Prostate gland (tissue), 2 donors: Measurements from ENCODE around the gene NAA60.

Experiments
- POLR2AphosphoS5 ChIP-seq: sonication (generic); formaldehyde crosslinking; IDR thresholded peaks from one replicate; pipeline ENCODE4 v1.6.1; 2017; ENCODE audit warnings: antibody characterized with exemption
- TF ChIP-seq, protein P1 (sequence below), 4 experiments: fragments of 200-600 bp in 2 of 4; fragments of 450-650 bp in 2 of 4; sonication (generic) in 2 of 4; IDR thresholded peaks; 1 replicate in 3 of 4; 2 replicates in 1 of 4; pipeline ENCODE4 v1.5.1; 2016 to 2019; ENCODE audit warnings: antibody characterized with exemption in 4 of 4, mild to moderate bottlenecking in 2 of 4, moderate library complexity in 2 of 4

DNA sequence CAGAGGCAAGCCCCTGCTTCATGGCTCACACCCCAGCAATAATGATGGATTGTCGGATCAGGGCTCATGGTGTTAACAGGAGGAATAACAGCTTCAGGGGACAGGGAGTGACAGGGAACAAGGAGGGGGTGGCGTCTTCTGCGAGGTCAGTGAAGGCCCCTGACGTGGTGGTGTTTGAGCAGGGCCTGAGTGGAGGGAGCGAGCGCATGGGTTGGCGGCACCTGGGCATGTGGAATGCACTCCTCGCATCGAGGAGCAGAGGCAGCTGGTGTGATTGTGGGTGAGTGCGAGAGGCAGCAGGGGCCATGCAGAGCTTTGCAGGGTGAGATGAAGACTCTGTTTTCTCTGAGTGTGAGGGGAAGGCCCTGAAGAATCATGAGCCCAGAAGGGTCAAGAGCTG is 90.6 kb downstream of the NAA60 start:
- TF ChIP-seq, protein P1, sequence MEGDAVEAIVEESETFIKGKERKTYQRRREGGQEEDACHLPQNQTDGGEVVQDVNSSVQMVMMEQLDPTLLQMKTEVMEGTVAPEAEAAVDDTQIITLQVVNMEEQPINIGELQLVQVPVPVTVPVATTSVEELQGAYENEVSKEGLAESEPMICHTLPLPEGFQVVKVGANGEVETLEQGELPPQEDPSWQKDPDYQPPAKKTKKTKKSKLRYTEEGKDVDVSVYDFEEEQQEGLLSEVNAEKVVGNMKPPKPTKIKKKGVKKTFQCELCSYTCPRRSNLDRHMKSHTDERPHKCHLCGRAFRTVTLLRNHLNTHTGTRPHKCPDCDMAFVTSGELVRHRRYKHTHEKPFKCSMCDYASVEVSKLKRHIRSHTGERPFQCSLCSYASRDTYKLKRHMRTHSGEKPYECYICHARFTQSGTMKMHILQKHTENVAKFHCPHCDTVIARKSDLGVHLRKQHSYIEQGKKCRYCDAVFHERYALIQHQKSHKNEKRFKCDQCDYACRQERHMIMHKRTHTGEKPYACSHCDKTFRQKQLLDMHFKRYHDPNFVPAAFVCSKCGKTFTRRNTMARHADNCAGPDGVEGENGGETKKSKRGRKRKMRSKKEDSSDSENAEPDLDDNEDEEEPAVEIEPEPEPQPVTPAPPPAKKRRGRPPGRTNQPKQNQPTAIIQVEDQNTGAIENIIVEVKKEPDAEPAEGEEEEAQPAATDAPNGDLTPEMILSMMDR (IDR thresholded peaks at IDR 0.05): no peak
- no peak for TF ChIP-seq POLR2AphosphoS5
